ENCODE results near the gene ATF3. TPM values are rescaled to one million over a fixed set of nuclear protein-coding genes. Genes with fewer than 3 reads are reported as not detected.

ATF3 gene
- total and polyA plus RNA-seq, 2 of the 4 experiments (the other 2 are of a cell fraction) = 9.9 to 12.3 TPM

DNA sequence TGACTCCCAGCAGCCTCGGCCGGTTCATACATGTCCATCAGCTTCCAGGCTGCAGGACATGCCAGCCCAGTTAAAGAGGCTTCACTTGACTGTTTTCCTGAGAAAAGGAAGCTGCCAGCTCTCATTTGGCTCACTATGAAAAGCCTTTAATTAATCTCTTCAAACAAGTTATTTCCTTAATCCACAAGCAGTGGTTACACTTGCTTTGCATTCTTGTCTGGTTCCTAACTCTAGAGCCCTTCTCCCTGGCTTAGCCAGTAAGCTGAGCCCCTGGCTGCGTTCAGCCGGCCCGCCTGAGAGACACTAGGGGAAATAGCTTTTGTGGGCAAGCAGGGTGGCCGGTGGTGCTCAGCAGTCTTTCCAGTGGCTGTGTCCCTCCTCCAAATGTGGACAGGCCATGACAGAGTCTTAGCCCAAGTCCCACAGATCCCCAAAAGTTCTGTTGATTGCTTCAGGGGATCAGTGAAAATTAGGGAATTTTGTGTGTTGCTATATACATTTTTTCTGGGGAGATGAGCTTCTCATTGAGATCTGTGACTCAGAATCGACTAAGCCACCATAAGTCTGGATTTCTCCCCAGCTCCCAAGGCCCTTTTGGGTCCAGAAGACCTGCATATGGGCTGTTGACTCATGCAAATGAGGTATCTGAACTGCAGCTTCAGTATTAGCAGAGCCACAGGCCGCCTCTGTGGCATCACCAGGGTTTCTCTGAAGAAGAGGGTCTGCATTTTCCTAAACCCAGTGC lies 10.1 kb downstream of the ATF3 start:
- no peak overlapping the region for H4K91ac ChIP-seq (ENCODE audit: insufficient read depth, low read depth, low read length)
- dilution Hi-C loops (cut with HindIII; ENCODE audit: low sequenced_read_pairs, unreplicated experiment) (no loop called here), in situ Hi-C loops (cut with MboI; ENCODE audit: low sequenced_read_pairs) (no loop called here), intact Hi-C loops (cut with micrococcal nuclease) (loop anchor here (10.0 kb wide), 1 partner anchor 376 kb away; no protein-coding TSS in a partner anchor)
- POLR2A ChIA-PET (ENCODE audit: unreplicated experiment) = interaction anchor here (1.9 kb wide), 1 partner anchor 10 kb away, joined by 6 read pairs; the partner anchor contains the start of gene ATF3
- no peak overlapping the region for H3K18ac ChIP-seq (ENCODE audit: low read depth, low read length)
- peaks cover 49% of the 10 kb centered on the region for H3K36me3 ChIP-seq (ENCODE audit: control insufficient read depth, insufficient read depth, low read length)
- no peak overlapping the region for H4K5ac ChIP-seq (ENCODE audit: low read depth, low read length)
- no peaks in the 10 kb centered on the region for H4K20me1 ChIP-seq (ENCODE audit: insufficient read depth, low read length)
- no peak overlapping the region for H2AK5ac ChIP-seq (ENCODE audit: low read depth, low read length)
- H3K4me3 ChIP-seq (ENCODE audit: insufficient read depth, low read depth, low read length) = no peak overlapping the region
- DNase-seq (peak; percentile 80), ATAC-seq (ENCODE audit: low read depth) (peak; percentile 27; the same call in 1 of the 2 replicates)
- H3K23ac ChIP-seq (ENCODE audit: low read depth, low read length) = no peak overlapping the region
- WGBS, 2 experiments (ENCODE audit: extremely low coverage in 2 of 2, insufficient read length in 1 of 2) = 84% methylated on average over 7 of the region's 8 CpGs; no CpG with 5 or more reads in 1 of the 2 experiments
- no peak for TF ChIP-seq RFX5 (IDR thresholded peaks at IDR 0.05; ENCODE audit: low read depth, low read length)
- TF ChIP-seq POLR2A (IDR thresholded peaks at IDR 0.05; ENCODE audit: low read depth, low read length) = no peak
- TF ChIP-seq MAZ (IDR thresholded peaks at IDR 0.05; ENCODE audit: borderline replicate concordance, low read depth, low read length) = no peak
- no peak for TF ChIP-seq SMC3 (IDR thresholded peaks at IDR 0.05; ENCODE audit: low read depth, low read length)
- no peak for TF ChIP-seq RAD21 (IDR thresholded peaks at IDR 0.05; ENCODE audit: low read length)
- TF ChIP-seq USF2 (IDR thresholded peaks at IDR 0.05; ENCODE audit: low read depth, low read length) = no peak
- no peak for TF ChIP-seq CEBPB (IDR thresholded peaks at IDR 0.05; ENCODE audit: low read depth, low read length)
- TF ChIP-seq FOS (IDR thresholded peaks at IDR 0.05; ENCODE audit: low read depth, low read length) = no peak; the same call in 1 of the 2 replicates
- no peak for TF ChIP-seq NFE2L2 (IDR thresholded peaks at IDR 0.05; ENCODE audit: low read depth, low read length)
- TF ChIP-seq RCOR1 (IDR thresholded peaks at IDR 0.05; ENCODE audit: insufficient replicate concordance, low read length) = no peak
- H2AFZ ChIP-seq (replicated peaks; ENCODE audit: low read length, poor library complexity) = peak overlapping the region; percentile 46
- no peak overlapping the region for H3K9ac ChIP-seq (ENCODE audit: low read depth, low read length)
- CTCF ChIA-PET = interaction anchor here (0.8 kb wide), 1 partner anchor 10 kb away, joined by 3 read pairs; the partner anchor contains the start of gene ATF3
- no peak overlapping the region for H2BK15ac ChIP-seq (ENCODE audit: low read depth, low read length)
- peaks cover 8 to 27% of the 10 kb centered on the region in 2 experiments; a peak in 3 of 4 replicates for H3K79me1 ChIP-seq (ENCODE audit: low read depth in 1 of 2, low read length in 2 of 2)
- H2BK5ac ChIP-seq (ENCODE audit: low read depth, low read length, poor library complexity, severe bottlenecking) = no peak overlapping the region
- no TSS peak for BruUV-seq (replicated peaks)
- no peak overlapping the region for H4K8ac ChIP-seq (ENCODE audit: low read depth in 2 of 2, low read length in 2 of 2)
- H3K9me3 ChIP-seq (ENCODE audit: control insufficient read depth, insufficient read depth, low read length) = no peaks in the 10 kb centered on the region
- H3K9me1 ChIP-seq (ENCODE audit: insufficient read depth, low read length) = peaks cover 11% of the 10 kb centered on the region; the same call in 1 of the 2 replicates
- H3K56ac ChIP-seq (ENCODE audit: extremely low read depth, insufficient read depth, low read length) = no peak overlapping the region
- H3K4me1 ChIP-seq (ENCODE audit: control insufficient read depth, insufficient read depth, low read length) = no peaks in the 10 kb centered on the region; the same call in 1 of the 2 replicates
- no peak overlapping the region for H2BK20ac ChIP-seq (ENCODE audit: low read depth, low read length)
- no peaks in the 10 kb centered on the region for H3K27me3 ChIP-seq (ENCODE audit: control insufficient read depth, insufficient read depth, low read length)
- H2AK9ac ChIP-seq (replicated peaks; ENCODE audit: low read depth, low read length, poor library complexity) = peak overlapping the region; percentile 44
- H3K14ac ChIP-seq (replicated peaks; ENCODE audit: low read depth, low read length) = no peak overlapping the region
- H3K27ac ChIP-seq (ENCODE audit: insufficient read depth, low read length) = no peak overlapping the region
- no peak overlapping the region for H3K4me2 ChIP-seq (ENCODE audit: low read depth, low read length)
- H3K4ac ChIP-seq (ENCODE audit: low read depth, low read length) = no peak overlapping the region
- H2BK120ac ChIP-seq (ENCODE audit: low read depth, low read length) = no peak overlapping the region
